H7 (cell line): ENCODE data around the gene MFAP3L. TPM values are rescaled to one million over a fixed set of nuclear protein-coding genes. Genes with fewer than 3 reads are reported as not detected.
"Not testable (repeated sequence)": the region's sequence is repeated elsewhere in the genome, so short reads cannot be mapped to it uniquely, and the experiment has no call there.

Experiments
- DNase-seq: peaks from one replicate; pipeline ENCODE4 v3.0.0; 2012
- H3K27me3 ChIP-seq: 2 replicates; pipeline ENCODE4 v1.6.0; 2011; ENCODE audit warnings: mild to moderate bottlenecking, low read length; ENCODE audit not compliant: control insufficient read depth, insufficient read depth
- H3K36me3 ChIP-seq: replicated peaks from 2 replicates; pipeline ENCODE4 v1.5.1; 2011; ENCODE audit warnings: low read length; ENCODE audit not compliant: control insufficient read depth, insufficient read depth
- H3K4me3 ChIP-seq: 2 replicates; pipeline ENCODE4 v1.5.1; 2011; ENCODE audit warnings: low read depth, mild to moderate bottlenecking, control low read depth, low read length, moderate library complexity; ENCODE audit not compliant: insufficient read depth
- total RNA-seq: library from RNA; depleted of rRNA; stranded (reverse); fragments of >200 nt; shearing (Covaris generic); gene quantifications from 2 replicates; pipeline ENCODE4 v1.2.3, GENCODE V29; 2014; rRNA removed

MFAP3L gene
- total RNA-seq, 1 experiment from 2014 or later, result 49.1 TPM

- Histone ChIP-seq H3K27me3 (no peaks in the 10 kb centered on the region), H3K4me3 (no peak overlapping the region), H3K36me3 (no peaks in the 10 kb centered on the region)
- no peak for DNase-seq
Measured at GRCh38 chr4:169955521-169955920, 70.7 kb downstream of the MFAP3L start.

DNA sequence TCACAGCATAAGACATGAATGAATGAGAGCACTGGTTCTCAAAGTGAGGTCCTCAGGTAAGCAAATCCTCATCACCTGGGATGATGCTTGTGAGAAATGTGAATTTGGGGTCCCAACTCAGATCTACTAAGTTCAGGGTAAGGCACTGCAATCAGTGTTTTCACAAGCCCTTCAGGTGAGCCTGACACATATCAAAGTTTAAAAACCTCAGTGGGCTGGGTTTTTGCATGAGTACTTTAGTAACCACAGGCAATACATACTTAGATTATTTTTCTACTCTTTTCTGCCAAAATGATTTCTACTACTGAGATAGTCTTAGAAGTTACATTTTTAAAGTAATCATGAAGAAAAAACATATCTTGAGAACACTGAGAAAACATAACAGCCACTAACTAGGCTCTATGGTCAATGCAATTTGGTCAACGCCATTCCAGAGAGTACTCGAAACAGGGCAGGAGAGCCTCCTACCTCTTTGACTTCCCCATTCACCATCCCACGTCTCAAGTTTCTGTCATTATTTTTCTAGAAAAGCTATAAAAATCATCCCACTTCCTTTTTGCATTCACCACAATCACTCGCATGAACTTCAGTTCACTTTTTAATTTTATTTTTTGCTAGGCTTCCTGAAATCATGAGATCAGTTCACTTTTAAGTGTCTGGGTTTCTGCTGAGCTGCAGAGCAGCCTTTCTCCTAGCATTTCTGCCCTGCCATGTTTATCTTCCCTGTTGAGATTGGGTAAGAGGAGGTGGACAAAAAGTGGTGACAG lies 73.8 kb downstream of the MFAP3L start:
- H3K4me3 ChIP-seq, result no peak overlapping the region
- DNase-seq, result no peak
- H3K36me3 ChIP-seq, result no peaks in the 10 kb centered on the region
- H3K27me3 ChIP-seq, result no peaks in the 10 kb centered on the region

DNA sequence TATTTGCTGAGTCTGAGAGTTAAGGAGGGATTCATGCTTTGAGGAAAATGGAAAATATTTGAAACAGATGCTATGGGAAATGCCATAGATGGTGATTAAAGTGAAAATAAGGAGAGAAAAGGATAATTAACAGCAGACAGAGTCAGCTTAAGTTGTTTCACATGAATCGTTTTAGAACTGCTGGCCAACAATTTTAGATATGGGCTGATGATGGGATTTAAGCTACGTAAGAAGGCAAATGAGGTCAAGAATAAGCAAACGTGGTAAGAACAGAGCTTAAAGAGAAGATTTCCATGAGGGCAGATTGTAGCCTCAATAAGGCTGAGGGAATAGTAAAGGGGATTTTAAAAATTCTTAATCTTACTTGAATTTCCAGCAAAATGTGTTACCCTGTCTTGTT lies 77.9 kb downstream of the MFAP3L start:
- Histone ChIP-seq H3K36me3 (no peaks in the 10 kb centered on the region), H3K4me3 (no peak overlapping the region), H3K27me3 (no peaks in the 10 kb centered on the region)
- no peak for DNase-seq

GRCh38 chr4:169945636-169946035 lies 80.6 kb downstream of the MFAP3L start:
- H3K4me3 ChIP-seq, result no peak overlapping the region
- no peaks in the 10 kb centered on the region for H3K27me3 ChIP-seq
- DNase-seq, result no peak
- H3K36me3 ChIP-seq, result no peaks in the 10 kb centered on the region

DNA sequence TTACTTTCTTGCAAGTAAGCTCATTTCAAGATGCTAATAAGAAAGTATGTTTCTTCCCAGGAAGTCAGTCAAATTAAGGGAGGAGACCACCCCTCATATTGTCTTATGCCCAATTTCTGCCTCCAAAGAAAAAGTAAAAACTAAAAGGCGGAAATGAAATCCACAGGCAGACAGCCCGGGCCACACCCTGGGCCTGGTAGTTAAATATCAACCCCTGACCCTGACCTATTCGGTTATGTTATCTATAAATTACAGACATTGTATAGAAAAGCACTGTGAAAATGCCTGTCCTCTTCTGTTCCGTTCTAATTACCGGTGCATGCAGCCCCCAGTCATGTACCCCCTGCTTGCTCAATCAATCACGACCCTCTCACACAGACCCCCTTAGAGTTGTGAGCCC lies 82.6 kb downstream of the MFAP3L start:
- not testable (repeated sequence) for DNase-seq, H3K27me3 ChIP-seq, H3K4me3 ChIP-seq, H3K36me3 ChIP-seq

DNA sequence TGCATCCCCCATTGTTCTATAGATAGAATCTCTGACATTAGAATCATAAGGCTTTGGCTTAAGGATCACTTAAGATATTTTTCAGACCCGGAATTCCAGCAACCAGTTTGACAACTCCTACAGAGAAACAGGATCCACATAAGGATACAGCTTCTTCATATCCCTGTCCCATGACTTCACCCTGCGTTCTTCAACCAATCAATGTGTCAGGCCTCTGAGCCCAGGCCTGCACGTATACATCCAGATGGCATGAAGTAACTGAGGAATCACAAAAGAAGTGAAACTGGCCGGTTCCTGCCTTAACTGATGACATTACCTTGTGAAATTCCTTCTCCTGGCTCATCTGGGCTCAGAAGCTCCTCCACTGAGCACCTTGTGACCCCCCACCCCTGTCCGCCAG lies 85.1 kb downstream of the MFAP3L start:
- H3K4me3 ChIP-seq, result no peak overlapping the region
- H3K27me3 ChIP-seq, result no peaks in the 10 kb centered on the region
- no peaks in the 10 kb centered on the region for H3K36me3 ChIP-seq
- no peak for DNase-seq

GRCh38 chr4:169940460-169940859 lies 85.7 kb downstream of the MFAP3L start:
- DNase-seq, result peak; percentile 32
- no peaks in the 10 kb centered on the region for H3K27me3 ChIP-seq

More at GRCh38 chr4:169940460-169940859, 85.7 kb downstream of the MFAP3L start:
- no peaks in the 10 kb centered on the region for H3K36me3 ChIP-seq
- no peak overlapping the region for H3K4me3 ChIP-seq

Other genes with a start within 250 kb of the MFAP3L start
- 22.4 and 28.3 TPM in 2 replicates for gene AADAT, start 63.6 kb upstream of the MFAP3L start, total RNA-seq